Karpas-422 (cell line): ENCODE data around the gene OTOP2. TPM values are rescaled to one million over a fixed set of nuclear protein-coding genes. Genes with fewer than 3 reads are reported as not detected.

Experiments
- DNase-seq: peaks from one replicate; pipeline ENCODE4 v3.0.0-alpha.2; 2015
- H2AFZ ChIP-seq: fragments of 200-600 bp; sonication (generic); 2 replicates; pipeline ENCODE4 v1.6.1; 2014; ENCODE audit warnings: antibody characterized with exemption, low read length, mixed read lengths
- H3K27ac ChIP-seq: fragments of 200-600 bp; sonication (generic); 2 replicates; pipeline ENCODE4 v1.5.1; 2014; ENCODE audit warnings: mild to moderate bottlenecking, low read length, moderate library complexity
- H3K27me3 ChIP-seq: fragments of 200-600 bp; sonication (generic); 2 replicates; pipeline ENCODE4 v1.6.1; 2014; ENCODE audit warnings: low read length, mixed read lengths
- H3K36me3 ChIP-seq: fragments of 200-600 bp; sonication (generic); 2 replicates; pipeline ENCODE4 v1.6.1; 2014; ENCODE audit warnings: low read length, mixed read lengths; ENCODE audit not compliant: insufficient read depth
- H3K4me1 ChIP-seq: fragments of 200-600 bp; sonication (generic); 2 replicates; pipeline ENCODE4 v1.6.1; 2014; ENCODE audit warnings: mild to moderate bottlenecking, low read length, mixed read lengths
- H3K4me2 ChIP-seq: fragments of 200-600 bp; sonication (generic); 2 replicates; pipeline ENCODE4 v1.6.1; 2014; ENCODE audit warnings: low read length, low read depth, mild to moderate bottlenecking; ENCODE audit not compliant: poor library complexity, severe bottlenecking
- H3K4me3 ChIP-seq: fragments of 200-600 bp; sonication (generic); 2 replicates; pipeline ENCODE4 v1.5.1; 2014; ENCODE audit warnings: mild to moderate bottlenecking, antibody characterized with exemption, low read length, mixed read lengths
- H3K79me2 ChIP-seq: fragments of 200-600 bp; sonication (generic); 2 replicates; pipeline ENCODE4 v1.6.1; 2014; ENCODE audit warnings: mild to moderate bottlenecking, low read length, mixed read lengths
- H3K9ac ChIP-seq: fragments of 200-600 bp; sonication (generic); 2 replicates; pipeline ENCODE4 v1.6.0; 2014; ENCODE audit warnings: low read length
- H3K9me2 ChIP-seq: fragments of 200-600 bp; sonication (generic), shearing (Covaris generic); replicated peaks from 2 replicates; pipeline ENCODE4 v1.6.0; 2014; ENCODE audit warnings: mild to moderate bottlenecking, low read length, moderate library complexity; ENCODE audit not compliant: insufficient read depth
- H3K9me3 ChIP-seq: fragments of 300-700, 200-600 bp; sonication (generic); 2 replicates; pipeline ENCODE4 v1.6.1; 2014; ENCODE audit warnings: low read length, mixed read lengths
- H4K20me1 ChIP-seq: fragments of 200-600 bp; sonication (generic); 2 replicates; pipeline ENCODE4 v1.6.1; 2014; ENCODE audit warnings: mild to moderate bottlenecking, antibody characterized with exemption, low read length, low read depth; ENCODE audit not compliant: insufficient read depth
- total RNA-seq: library from RNA; depleted of rRNA; stranded (reverse); fragments of >200 nt; shearing (Covaris generic); gene quantifications from 2 replicates; pipeline ENCODE4 v1.2.3, GENCODE V29; 2014; ENCODE audit warnings: low replicate concordance

The OTOP2 gene
- total RNA-seq, 1 experiment from 2014 or later, result not detected

DNA sequence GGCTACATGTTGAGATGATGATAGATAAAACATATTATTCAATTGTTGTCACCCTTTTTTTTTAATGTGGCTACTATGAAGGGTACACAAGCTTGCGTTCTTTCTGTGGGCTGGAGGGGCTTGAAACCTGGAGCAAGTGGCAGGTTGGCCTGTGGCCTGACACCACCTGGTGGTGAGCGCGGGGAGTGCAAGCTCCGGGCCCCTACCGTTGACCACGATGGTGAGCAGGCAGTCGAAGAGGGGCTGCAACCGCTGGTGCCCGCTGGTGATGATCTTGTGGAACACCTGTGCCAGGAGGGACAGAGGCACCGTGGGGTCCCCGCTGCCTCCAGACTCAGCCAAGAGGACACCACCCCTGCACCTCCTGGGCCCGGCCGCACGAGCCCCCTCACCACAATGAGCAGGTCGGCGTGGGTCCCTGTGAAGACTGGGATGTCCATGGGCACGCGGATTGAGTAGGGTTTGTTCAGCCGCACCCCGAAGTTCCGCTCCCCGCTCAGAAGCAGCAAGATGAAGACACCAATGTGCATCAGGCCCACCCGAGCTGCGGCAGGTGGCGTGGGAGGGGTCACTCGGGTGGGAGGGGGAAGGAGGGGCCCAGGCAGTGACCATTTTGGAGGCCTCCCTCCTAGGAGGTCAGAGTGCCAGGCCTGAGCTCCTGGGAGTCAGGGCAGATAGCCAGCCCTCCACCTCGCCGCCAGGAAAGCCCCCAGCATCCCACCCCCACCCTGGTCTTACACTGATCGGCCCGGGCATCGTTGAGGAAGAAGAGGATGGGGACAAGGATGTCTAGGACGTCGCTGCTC lies 34.1 kb downstream of the OTOP2 start:
- Histone ChIP-seq H3K9me3 (no peaks in the 10 kb centered on the region), H3K9me2 (no peaks in the 10 kb centered on the region), H2AFZ (no peak overlapping the region), H3K4me2 (no peak overlapping the region), H3K9ac (no peak overlapping the region), H3K27ac (no peak overlapping the region), H3K4me1 (peaks cover 7% of the 10 kb centered on the region), H3K79me2 (no peaks in the 10 kb centered on the region), H3K27me3 (no peaks in the 10 kb centered on the region), H3K4me3 (no peak overlapping the region), H3K36me3 (no peaks in the 10 kb centered on the region), H4K20me1 (no peaks in the 10 kb centered on the region)
- DNase-seq, result peak; percentile 90

DNA sequence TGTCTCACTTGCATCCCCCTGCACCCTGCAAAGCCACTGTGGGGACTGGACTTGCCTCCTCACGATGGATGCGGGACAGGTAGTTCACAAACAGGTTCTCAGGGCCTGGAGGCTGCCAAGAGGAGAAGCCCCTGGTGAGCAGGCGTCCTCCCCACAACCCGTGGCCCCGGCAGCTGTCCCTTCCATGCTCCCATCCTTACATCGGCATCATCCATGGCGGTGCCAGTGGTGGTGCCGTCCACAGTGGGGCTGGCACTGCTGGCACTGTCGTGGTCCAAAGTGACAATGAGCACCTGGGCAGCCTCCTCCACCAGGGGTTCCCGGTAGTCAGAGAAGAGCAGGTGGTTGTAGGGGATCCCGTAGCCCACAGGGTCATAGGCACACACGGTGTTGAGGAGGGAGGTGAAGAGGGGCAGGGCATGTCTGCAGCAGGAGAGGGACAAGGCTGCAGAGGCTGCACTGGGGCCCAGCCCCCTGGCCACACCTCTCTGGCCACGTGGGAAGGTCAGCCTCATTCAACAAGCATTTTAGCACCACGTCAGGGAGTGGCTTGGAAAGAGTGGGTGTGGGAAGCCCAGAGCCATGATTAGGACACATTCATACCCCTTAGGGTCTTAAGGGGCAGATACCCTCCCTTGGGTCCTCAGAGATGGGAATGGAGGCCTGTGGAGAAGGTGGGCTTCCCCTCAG lies 35.9 kb downstream of the OTOP2 start:
- DNase-seq, result no peak
- Histone ChIP-seq H3K4me3 (no peak overlapping the region), H3K9me3 (no peaks in the 10 kb centered on the region), H3K4me2 (no peak overlapping the region), H3K27me3 (no peaks in the 10 kb centered on the region), H2AFZ (no peak overlapping the region; the same call in 1 of the 2 replicates), H3K9ac (no peak overlapping the region), H3K36me3 (no peaks in the 10 kb centered on the region), H4K20me1 (no peaks in the 10 kb centered on the region), H3K4me1 (peaks cover 7% of the 10 kb centered on the region), H3K79me2 (no peaks in the 10 kb centered on the region), H3K27ac (no peak overlapping the region), H3K9me2 (no peaks in the 10 kb centered on the region)

DNA sequence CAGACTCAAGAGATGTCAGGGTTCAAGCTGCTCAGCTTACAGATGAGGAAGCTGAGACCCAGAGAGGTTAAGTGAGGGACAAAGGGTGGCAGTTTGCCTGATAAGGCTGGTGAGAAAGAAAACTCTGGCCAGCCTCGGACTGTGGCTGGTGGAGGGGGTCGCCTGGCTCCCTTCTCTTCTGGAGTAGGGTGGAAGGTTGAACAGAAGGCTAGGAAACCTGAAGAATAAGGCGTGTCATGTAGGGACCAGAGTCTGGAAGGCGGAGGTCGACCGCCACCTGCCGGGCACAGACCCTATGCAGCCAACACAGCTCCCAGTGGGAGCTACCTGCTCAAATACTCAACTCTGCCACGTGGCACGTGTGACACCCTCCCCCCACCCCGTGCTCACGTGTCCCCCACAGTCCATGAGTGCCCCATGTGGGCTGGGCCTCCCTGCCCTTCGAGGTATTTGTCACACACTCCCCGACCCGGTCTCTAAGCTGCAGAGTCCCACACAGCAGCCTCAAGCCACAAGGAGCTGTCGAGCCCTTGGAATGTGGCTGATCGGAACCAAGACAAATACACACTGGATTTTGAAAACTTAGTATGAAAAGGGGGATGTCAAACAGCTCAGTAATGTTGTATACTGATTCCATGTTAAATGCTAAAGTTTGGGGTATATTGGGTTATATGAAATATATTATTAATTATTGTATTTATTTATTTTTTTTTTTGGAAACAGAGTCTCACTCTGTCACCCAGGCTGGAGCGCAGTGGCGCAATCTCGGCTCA lies 36.7 kb downstream of the OTOP2 start:
- Histone ChIP-seq H2AFZ (peak overlapping the region; percentile 27; the same call in 1 of the 2 replicates), H3K4me2 (peak overlapping the region; percentile 39), H4K20me1 (no peaks in the 10 kb centered on the region), H3K9ac (no peak overlapping the region), H3K27ac (no peak overlapping the region), H3K4me3 (no peak overlapping the region), H3K9me3 (no peaks in the 10 kb centered on the region), H3K9me2 (no peaks in the 10 kb centered on the region), H3K27me3 (no peaks in the 10 kb centered on the region), H3K4me1 (peaks cover 7% of the 10 kb centered on the region), H3K36me3 (no peaks in the 10 kb centered on the region), H3K79me2 (no peaks in the 10 kb centered on the region)
- DNase-seq, result peak; percentile 93

DNA sequence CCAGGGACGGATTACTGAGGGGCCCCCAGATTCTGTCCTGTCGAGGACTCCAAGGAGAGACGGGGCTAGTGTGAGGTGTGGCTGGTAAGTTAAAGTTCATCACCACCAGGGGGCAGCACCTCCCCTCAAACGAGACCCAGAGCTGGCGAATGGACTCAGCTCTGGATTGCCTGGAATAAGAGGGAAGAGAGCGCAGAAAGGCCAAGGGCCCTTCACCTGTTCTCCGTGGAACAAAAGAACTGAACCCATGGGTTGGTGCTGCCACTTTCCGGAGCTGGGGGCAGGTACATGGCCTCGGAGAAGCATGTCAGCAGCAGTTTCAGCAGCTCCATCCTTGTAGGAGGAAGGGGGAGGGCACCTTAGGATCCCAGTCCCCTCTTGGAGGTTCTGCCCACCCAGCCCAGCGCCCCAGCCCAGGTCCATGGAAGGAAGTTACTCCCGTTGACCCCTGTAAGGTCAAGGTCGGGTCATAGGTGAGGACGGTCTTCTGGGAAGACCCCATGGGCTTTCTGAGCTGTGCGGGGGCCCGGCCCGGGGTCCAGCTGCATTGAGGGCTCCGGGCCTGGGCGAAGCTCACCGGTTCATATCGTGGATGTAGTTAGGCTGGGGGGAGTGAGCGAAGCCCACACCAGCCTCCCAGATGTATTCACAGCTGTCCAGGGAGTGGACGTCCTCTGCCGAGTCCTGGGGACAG lies 37.7 kb downstream of the OTOP2 start:
- H3K4me2 ChIP-seq, result no peak overlapping the region
- H3K9me3 ChIP-seq, result no peaks in the 10 kb centered on the region
- H3K4me1 ChIP-seq, result peaks cover 7% of the 10 kb centered on the region
- H2AFZ ChIP-seq, result no peak overlapping the region
- H3K27me3 ChIP-seq, result no peaks in the 10 kb centered on the region
- no peak overlapping the region for H3K4me3 ChIP-seq
- H3K27ac ChIP-seq, result no peak overlapping the region
- peak; percentile 91 for DNase-seq
- H3K36me3 ChIP-seq, result no peaks in the 10 kb centered on the region
- no peak overlapping the region for H3K9ac ChIP-seq
- H4K20me1 ChIP-seq, result no peaks in the 10 kb centered on the region
- H3K79me2 ChIP-seq, result no peaks in the 10 kb centered on the region
- H3K9me2 ChIP-seq, result no peaks in the 10 kb centered on the region

DNA sequence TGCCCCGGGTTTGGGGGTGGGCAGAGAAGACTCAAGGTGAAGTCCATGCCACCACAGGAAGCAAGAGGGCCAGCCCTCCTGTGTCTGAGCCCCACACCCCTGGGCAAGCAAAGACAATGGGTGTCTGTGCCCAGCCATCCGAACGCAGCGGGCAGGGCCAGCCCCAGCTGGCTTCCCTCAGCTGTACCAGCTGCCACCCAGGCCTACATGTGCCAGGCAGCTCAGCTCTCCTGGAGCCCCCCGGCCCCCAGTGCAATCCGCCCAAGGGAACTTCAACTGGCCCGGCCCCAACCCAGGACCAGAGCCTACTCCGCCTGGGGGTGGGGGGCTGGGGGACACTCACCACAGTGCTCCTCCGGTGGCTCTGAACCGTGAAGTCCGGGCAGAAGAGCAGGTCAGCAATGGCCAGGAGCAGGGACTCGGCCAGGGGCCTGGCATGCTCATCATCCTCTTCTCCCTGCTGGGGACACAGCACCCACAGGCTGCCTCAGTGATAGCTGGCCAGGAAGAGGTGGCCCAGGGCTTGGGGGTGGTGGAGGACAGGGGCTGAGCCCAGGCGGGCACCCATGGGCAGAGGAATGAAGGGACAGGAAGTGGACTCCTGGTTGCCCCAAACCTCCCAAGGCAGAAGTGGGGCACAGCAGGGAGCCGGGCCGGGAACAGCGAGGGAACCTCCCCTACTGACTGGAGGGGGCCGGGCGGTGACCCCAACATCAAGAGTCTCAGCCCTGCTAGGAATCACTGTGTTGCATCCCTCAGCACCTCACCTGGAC lies 38.7 kb downstream of the OTOP2 start:
- H3K9me3 ChIP-seq, result no peaks in the 10 kb centered on the region
- H3K4me3 ChIP-seq, result no peak overlapping the region
- H3K36me3 ChIP-seq, result no peaks in the 10 kb centered on the region
- H3K9ac ChIP-seq, result no peak overlapping the region
- no peak overlapping the region for H2AFZ ChIP-seq
- H3K9me2 ChIP-seq, result no peaks in the 10 kb centered on the region
- no peak overlapping the region for H3K27ac ChIP-seq
- no peaks in the 10 kb centered on the region for H3K79me2 ChIP-seq
- no peak overlapping the region for H3K4me2 ChIP-seq
- H4K20me1 ChIP-seq, result no peaks in the 10 kb centered on the region
- peaks cover 7% of the 10 kb centered on the region for H3K4me1 ChIP-seq
- no peaks in the 10 kb centered on the region for H3K27me3 ChIP-seq
- no peak for DNase-seq

DNA sequence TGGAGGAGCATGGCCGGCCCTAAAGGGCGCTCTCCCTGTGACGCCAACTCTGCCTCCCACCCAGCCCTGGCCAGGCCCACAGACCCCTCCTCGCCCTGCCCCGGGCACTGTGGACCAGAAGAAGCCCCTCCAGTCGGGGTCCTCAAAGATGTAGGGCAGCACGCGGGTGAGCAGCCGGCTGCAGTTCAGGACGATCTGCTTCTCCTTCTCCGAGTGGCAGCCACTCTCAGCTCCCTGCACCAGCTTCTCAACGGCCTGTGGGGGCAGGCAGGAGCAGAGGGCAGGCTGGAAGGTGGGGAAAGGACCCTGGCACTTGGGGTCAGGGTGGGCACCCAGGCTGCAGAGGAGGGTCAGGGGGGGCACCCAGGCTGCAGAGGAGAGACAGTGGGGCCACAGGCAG lies 39.6 kb downstream of the OTOP2 start:
- peaks cover 7% of the 10 kb centered on the region for H3K4me1 ChIP-seq
- no peak overlapping the region for H3K27ac ChIP-seq
- peak; percentile 51 for DNase-seq
- no peaks in the 10 kb centered on the region for H3K79me2 ChIP-seq
- no peaks in the 10 kb centered on the region for H3K36me3 ChIP-seq
- H3K27me3 ChIP-seq, result no peaks in the 10 kb centered on the region
- H3K9ac ChIP-seq, result no peak overlapping the region
- H3K4me3 ChIP-seq, result no peak overlapping the region
- H3K4me2 ChIP-seq, result no peak overlapping the region
- H3K9me3 ChIP-seq, result no peaks in the 10 kb centered on the region
- H3K9me2 ChIP-seq, result no peaks in the 10 kb centered on the region
- H4K20me1 ChIP-seq, result no peaks in the 10 kb centered on the region
- no peak overlapping the region for H2AFZ ChIP-seq

DNA sequence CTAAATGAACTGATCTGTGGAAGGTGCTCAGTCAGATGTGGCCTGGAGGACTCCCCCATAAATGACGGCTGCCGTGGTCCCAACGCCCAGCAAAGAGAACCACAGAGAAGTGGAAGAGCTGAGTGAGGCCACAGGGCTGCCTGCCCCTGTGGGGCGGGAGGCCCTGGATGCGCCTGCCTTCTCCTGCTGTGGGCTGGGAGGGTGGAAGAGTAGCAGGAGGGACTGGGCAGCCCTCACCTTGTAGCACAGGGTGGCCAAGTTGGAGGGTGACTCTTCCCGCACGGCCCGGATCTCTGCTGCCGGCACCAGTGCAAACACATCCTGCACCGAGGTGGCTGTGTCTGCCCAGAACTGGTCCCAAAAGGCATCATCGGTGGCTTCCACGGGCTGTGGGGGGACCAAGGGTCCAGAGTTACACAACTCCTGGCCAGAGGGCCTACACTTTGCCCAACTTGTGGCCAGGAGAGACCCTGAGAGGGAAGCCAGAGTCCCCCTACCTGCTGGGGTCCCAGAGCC lies 40.2 kb downstream of the OTOP2 start:
- no peaks in the 10 kb centered on the region for H3K27me3 ChIP-seq
- H4K20me1 ChIP-seq, result no peaks in the 10 kb centered on the region
- H3K36me3 ChIP-seq, result no peaks in the 10 kb centered on the region
- H3K9me2 ChIP-seq, result no peaks in the 10 kb centered on the region
- no peak overlapping the region for H3K4me2 ChIP-seq
- H3K4me3 ChIP-seq, result no peak overlapping the region
- H2AFZ ChIP-seq, result no peak overlapping the region
- DNase-seq, result no peak
- H3K9ac ChIP-seq, result no peak overlapping the region
- H3K27ac ChIP-seq, result no peak overlapping the region
- no peaks in the 10 kb centered on the region for H3K79me2 ChIP-seq
- peaks cover 7% of the 10 kb centered on the region for H3K4me1 ChIP-seq
- H3K9me3 ChIP-seq, result no peaks in the 10 kb centered on the region
